NCI-H526 (cell line): ENCODE measurements around the gene TMEM158.

Source experiments
- DNase-seq, 2 experiments: peaks; one replicate each; lab custom pipeline; 2025; lab: John Stamatoyannopoulos, UW

Gene TMEM158

DNA sequence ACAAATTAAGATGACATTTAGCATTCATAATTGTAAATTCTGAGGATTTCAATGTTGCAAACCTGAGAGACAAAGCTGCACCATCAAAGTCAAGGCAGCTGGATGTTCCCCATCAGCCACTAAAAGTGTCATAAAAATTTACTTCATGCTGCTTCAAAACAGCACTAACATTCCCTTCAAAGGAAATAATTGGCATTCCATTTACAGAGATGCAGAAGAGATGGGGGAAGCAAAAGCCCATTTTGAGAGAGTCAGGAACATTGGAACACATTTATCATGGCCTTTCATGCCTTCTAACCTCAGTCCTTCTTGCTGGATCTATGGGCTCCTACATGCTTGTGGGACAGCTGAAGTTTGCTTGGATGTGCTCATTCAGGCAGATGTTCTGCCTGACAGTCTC, 6.4 kb upstream of the TMEM158 start:
- DNase-seq: no peak

- peak in 1 of 2 experiments; percentile 46 for DNase-seq
These were observed 1.9 kb upstream of the TMEM158 start for GRCh38 chr3:45227946-45228345.

DNA sequence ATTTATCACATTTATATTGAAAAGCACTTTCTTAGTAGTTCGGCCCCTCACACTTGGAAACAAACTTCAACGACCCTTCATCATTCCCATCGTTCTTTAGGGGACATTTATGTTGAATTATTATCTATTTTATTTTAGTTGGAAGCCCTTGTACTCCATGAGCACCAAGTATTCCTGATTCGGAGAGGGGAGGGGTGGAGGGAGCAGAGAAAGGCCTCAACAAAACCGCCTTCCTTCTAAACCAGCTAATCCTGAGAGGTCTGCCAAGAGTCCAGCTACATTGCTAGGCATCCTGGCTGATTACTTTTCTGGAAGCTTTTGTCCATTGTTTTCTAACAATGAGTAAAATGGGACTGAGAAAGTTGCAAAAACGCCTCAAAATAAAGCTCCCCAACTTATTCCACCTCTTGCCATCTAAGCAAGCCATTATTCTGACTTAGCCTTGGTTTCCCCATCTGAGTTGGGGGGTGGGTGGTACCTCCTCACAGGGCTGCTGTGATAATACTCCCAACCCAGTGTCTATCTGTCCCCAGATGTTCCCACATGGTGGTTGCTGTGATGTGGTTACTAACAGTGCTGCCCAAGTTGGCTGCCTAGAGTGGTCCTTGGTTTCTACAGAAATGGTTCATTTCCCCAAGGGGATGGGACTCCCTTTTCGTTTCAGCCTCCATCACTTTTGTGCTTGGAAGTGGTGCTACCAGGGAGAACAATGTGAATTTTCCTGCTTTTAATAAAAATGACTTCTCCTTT, 1.2 kb upstream of the TMEM158 start:
- DNase-seq: no peak

DNA sequence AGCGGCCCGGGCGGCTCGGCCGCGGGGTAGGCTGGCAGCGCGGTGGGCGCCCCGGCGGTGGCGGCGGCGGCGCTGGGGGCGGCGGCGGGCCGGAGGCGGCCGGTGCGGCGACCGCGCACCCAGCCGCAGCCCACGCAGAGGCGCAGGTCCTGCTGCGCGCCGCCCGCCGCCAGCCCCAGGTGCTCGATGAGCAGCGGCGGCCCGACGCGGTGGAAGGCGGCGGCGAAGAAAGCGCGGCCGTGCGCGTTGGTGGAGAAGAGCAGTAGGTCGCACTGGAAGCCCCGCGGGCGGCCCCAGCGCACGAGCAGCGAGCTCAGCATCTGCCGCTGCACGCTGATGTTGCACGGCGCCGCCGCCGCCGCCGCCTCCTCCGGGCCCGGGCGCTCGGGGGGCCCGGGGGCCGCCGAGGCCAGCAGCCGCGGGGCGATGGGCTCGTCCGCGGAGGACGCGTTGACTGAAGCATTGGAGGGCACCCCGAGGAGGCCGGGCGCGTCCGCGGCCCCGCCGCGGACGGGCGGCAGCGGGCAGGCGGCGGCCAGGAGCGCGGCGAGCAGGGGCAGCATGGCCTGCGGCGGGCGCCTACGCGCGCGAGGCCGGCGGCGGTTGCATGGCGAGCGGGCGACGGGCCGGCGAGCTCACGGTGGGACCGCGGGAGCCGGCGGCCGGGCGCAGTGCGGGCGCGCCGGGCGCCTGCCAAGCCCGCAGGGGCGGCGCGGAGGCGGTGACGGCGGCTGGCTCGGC, 452 bp downstream of the TMEM158 start:
- DNase-seq: peak in 1 of 2 experiments; percentile 76

GRCh38 chr3:45224824-45225464, 1.1 kb downstream of the TMEM158 start:
- peak in 1 of 2 experiments; percentile 84 for DNase-seq

- DNase-seq: no peak
These were observed 2.0 kb downstream of the TMEM158 start for GRCh38 chr3:45223889-45224727.

DNA sequence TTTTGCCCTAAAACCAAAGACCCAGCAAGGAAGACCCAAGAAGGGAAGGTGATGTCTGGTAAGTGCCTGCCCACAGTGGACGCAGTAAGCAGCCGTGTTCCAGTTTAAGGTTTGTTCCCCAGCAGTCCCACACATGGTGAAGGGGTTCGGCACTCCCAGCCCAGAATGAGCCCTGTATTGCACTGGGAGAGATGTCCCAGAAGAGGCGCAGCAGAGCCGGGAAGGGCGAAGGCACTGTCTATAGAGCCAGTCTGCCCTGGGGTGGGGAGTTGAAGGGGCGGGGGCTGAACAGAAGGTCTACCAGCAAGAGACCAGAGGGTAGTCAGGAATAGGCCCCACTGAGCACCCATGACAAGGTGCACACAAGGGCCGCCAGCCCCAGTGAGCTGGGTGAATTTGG, 6.4 kb downstream of the TMEM158 start:
- DNase-seq: no peak

- no peak for DNase-seq
These were observed 7.3 kb downstream of the TMEM158 start for GRCh38 chr3:45218578-45219390.

DNA sequence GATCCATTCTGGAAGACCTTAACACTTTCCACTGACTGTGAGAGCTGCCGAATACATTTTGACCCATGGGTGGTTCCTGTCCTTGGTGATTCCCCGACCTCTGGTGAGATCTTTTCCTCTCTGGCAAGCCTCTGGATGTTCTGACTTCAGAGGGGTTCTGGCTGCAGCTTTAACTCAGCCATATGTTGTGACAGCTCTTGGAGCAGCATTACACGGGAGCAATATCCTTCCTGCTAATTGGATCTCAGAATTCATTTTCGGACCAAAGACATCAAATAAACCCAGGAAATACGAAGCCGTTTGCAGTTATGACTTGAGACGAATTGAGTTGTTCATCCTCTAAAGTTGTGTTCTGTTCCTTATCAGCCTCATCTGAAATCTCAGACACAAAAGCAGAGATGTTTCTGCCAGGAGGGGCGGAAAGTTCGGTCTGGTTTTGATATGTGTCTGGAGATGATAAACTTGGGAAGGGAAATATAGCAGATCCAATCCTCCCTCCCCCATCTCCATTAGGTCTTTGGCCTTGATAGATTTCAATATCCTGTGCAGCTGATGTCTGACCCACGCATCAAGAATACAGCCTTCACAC, 10.0 kb downstream of the TMEM158 start:
- DNase-seq: no peak

- DNase-seq: no peak
These were observed 10.6 kb downstream of the TMEM158 start for GRCh38 chr3:45215466-45215865.

DNA sequence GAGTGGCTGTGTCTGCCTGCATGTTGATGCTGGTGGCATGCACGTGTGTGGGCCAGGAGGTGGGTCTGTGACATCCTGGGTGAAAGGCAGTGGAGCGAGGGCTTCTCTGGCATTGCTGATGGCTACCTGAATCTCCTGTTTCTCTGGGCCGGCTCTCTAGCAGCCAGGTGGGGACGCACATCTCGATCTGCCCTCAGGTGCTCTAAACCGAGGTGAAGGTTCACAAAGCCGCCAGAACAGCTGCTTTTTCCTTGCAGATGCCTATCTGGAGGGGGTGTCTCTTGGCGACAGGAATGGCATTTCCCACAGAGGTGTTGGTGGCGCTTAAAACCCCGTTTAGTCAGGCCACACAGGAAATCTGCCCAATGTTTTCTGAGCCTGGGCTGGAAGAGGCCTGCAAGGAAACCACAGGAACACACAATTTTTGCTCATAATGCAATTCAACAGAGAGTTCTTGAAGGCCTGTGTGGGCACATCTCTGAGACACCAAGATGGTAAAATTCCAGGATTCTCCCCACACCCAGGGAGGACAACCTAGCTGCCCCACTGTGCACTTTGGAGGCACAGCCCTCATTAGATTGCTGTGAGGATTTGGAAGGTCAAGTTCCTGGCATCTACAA, 11.9 kb downstream of the TMEM158 start:
- no peak for DNase-seq

GRCh38 chr3:45212095-45212468, 14.0 kb downstream of the TMEM158 start:
- no peak for DNase-seq

DNA sequence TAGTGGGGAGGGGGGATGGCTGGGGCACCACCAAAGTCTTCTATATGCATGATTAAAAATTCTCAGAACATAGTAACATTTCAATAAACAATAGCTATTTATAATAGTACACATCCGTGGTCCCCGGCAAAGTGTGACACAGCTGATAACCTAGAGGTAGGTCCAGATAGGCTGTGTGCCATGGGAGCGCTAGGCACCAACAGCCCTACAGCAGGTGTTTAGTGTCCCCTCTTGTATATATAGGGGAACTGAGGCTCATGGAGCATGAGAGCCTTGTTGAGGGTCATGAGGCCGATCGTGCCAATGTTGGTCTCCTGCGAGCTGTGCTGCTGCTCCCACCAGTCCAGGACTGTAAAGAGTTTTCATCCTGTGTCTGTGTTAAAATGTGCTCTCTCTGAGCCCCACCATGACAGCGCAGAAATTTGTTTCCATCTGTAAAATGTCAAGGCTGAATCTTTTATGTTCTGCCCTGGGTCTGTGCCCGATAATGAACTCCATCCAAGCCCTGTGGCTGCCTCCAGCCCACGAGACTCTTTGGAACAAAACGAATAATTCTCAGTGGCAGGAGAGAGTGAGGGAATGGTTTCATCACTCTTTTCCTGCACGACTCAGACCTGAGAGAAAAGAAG, 14.5 kb downstream of the TMEM158 start:
- DNase-seq: no peak

GRCh38 chr3:45210308-45211041, 15.6 kb downstream of the TMEM158 start:
- peak; percentile 34 to 80 for DNase-seq

GRCh38 chr3:45209526-45209925, 16.6 kb downstream of the TMEM158 start:
- no peak for DNase-seq

DNA sequence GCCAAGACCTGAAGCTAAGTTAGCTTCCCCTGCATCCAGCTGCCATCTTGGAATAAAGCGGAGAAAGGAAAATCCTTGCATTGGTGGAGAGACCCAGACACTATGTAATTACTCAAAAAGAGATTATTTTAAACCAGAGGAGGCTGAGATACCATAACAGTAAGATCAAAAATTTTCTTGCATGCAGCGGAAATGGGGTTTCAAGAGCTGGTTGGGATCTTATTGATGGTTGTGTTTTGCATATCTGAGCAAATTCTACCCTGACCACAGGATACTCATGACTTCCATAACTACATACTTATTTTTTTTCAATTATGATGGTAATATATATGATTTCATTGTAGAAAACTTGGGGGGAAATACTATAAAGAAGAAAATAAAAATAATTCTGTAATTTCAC, 17.5 kb downstream of the TMEM158 start:
- no peak for DNase-seq

GRCh38 chr3:45207446-45207845, 18.6 kb downstream of the TMEM158 start:
- DNase-seq: no peak

DNA sequence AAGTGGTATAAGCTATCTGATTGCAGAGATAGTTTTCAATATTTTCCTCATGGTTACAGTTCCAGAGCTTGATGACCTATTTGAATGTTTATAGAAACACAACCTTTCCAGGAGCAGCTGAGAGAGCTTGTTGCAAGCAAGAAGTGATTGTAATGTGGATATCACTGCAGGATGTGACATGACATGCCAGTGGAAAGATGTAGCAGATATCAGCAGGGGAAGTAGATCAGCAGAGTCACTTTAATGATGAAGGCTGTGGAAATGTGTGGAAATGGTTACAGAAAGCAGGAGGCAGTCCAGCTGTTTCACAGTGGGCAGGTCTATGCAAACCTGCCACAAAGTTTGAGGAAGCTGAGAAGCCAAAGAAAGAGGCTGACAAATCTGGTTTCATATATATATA, 21.0 kb downstream of the TMEM158 start:
- no peak for DNase-seq

DNA sequence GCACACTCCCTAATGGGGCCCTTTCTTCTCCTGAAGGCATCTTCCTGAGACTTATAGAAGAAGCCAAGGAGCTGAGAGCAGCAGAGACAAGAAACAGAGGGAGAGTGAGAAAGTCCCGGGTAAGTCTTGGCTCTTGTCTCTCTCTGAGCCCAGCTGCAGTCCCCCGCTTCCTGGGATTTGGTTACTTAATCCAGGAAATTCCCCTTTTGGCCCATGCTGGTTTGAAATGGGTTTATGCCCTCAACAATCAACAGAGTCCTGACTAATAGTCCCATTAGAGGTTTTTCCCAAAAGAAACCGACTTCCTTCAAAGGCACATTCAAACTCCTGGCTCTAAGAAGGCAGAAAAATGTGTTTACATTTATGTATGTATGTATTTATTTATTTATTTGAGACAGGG, 22.0 kb downstream of the TMEM158 start:
- DNase-seq: no peak
